Raji (cell line): ENCODE measurements around the gene A1BG.

ENCODE experiments used
- POLR2A ChIP-seq: IDR thresholded peaks from 2 replicates; pipeline ENCODE4 v1.6.1; 2011; ENCODE audit warnings: low read depth, low read length, control low read depth; ENCODE audit not compliant: insufficient read depth

Gene A1BG

DNA sequence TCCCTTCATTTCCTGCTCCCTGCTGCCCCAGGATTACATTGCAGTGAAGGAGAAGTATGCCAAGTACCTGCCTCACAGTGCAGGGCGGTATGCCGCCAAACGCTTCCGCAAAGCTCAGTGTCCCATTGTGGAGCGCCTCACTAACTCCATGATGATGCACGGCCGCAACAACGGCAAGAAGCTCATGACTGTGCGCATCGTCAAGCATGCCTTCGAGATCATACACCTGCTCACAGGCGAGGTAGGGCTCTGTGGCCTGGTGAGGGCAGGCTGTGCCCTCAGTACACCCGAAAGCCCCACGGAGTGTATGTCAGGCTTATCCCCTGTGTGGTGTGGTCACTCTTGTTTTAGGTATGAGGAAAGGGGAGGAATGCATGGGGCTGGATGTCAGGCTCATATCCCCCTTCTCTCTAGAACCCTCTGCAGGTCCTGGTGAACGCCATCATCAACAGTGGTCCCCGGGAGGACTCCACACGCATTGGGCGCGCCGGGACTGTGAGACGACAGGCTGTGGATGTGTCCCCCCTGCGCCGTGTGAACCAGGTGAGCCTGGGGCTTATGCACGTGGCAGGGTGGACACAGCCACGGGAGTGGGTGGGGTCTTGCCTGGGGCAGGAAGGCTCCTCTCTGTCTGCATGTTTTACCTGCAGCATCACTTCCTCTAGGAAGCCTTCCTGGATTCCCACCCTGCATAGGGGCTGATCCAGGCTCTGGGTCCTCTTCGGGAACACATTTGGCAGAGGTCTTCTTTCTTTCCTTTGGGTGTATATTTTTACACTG lies 39.8 kb upstream of the A1BG start:
- no peak for TF ChIP-seq POLR2A

DNA sequence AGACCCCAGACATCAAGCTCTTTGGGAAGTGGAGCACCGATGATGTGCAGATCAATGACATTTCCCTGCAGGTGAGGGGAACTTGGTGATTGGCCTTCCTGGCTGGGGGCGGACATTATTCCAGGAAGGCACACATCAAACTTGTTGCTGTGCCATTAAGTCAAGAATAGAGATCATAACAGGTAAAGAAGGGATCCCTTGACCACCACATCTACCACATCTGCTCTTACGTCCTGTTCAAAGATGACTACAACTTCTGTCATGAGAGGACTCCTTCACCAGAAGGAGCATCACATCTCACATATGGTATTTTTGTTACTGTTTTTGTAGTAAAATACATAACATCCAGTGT lies 34.9 kb upstream of the A1BG start:
- no peak for TF ChIP-seq POLR2A

GRCh38 chr19:58387338-58388174 lies 34.3 kb upstream of the A1BG start:
- TF ChIP-seq POLR2A = no peak

DNA sequence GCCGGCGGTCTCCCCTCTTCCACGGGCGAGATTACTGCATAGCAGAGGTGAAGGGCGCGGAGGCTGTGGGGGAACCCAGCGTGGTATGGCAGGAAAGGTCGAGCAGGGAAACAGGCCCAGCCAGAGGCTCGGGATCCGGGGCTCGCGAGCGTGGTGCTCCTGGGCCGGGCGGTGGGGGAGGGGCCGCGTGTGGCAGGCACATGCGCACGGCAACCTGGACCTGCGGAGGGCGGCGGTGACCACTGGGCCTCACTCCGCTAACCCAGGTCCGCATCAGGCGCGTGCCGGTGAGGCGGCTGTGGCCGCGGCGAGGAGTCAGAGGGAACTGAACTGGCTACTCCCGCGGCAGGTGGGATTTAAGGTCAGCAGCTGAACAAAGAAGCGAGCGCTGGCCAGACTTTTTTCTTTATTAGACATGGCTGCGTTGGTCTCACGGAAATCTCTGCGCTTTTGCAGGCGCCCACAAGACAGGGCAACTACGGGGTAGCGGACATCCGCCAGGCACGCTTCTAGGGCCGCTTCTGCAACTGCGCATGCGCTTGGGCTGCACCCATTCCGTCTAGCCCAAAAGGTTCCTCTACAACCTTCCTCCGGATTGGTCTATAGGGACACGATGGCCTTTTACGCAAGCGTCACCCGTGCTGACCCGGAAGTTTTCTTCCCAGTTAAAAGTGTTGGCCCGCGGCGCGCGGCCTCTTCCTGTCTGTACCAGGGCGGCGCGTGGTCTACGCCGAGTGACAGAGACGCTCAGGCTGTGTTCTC lies 33.5 kb upstream of the A1BG start, which contains the start of gene RPS5:
TSS of gene RPS5 (plus strand) at position 694 of the 762 bp plus-strand sequence. CDS start 869 bp downstream, outside the sequence.
- TF ChIP-seq POLR2A = peak; percentile 82

- peak; percentile 53 for TF ChIP-seq POLR2A
Measured at GRCh38 chr19:58385891-58386575, 32.7 kb upstream of the A1BG start.

GRCh38 chr19:58385313-58385890 lies 32.1 kb upstream of the A1BG start:
- TF ChIP-seq POLR2A = no peak

DNA sequence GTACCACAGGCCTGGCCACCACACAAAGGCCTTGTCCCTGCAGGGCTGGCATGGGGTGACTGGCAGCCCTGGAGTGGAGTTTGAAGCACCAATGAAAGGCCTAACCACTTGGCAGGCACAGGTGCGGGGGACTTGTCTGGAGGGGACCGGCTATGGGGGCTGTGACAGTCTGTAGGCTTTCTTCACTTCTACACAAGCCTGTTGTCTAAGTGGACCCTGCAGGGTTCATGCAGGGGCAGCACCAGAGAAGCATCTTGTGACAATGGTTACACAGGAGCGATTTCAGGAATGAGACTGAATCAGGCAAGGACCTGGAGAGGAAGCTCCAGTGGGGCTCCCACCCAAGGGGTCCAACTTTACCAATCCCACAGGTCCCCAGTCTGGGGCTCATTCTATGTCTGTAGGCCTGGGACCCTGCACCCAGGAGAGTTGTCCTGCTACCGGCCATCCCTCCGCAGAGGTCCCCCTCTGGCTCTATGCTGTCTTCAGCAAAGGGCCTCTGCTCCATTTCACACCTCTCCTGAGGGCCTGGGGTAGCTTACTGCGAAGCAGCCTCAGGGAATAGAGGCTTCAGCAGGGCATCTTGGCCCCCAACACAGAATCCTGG lies 29.8 kb upstream of the A1BG start:
- TF ChIP-seq POLR2A = 0 out of 2 replicates have a peak, but pooled peaks have one; percentile 16

DNA sequence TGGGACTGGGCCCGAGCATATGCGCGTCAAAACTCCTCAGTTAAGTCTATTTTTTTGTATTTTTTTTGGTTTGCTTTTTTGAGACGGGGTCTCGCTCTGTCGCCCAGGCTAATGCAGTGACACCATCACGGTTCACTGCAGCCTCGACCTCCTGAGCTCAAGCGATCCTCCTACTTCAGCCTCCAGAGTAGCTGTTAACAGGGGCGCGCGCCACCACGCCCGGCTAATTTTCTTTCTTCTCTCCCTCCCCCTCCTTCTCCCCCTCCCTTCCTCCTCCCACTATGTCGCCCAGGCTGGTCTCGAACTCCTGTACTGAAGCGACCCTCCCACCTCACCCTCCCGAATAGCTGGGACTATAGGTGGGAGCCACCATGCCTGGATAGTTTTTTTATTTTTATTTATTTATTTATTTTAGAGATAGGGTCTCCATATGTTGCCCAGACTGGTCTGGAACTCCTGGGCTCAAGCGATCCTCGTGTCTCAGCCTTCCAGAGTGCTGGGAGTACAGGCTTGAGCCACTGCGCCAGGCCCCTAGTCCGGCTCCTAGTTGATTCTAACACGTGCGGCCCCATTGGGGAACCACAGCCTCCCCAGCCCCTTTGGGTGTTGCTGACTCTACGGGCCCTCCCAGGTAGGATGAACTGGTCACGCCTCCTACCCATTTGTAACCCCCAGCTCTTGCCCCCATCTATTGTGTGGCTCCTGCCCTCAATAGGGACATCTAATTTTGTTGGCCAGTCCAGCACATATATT lies 28.3 kb upstream of the A1BG start:
- no peak for TF ChIP-seq POLR2A

GRCh38 chr19:58380662-58381459 lies 27.6 kb upstream of the A1BG start, which contains the start of gene ZNF837:
Gene ZNF837, minus strand, starts transcription at chr19:58381030. Its CDS starts 11,698 bp downstream, at chr19:58369332.
- TF ChIP-seq POLR2A = peak; percentile 47

GRCh38 chr19:58380037-58380661 lies 26.9 kb upstream of the A1BG start:
- TF ChIP-seq POLR2A = no peak

- TF ChIP-seq POLR2A = no peak
Measured at GRCh38 chr19:58379246-58379645, 26.0 kb upstream of the A1BG start.

GRCh38 chr19:58374200-58374599 lies 20.9 kb upstream of the A1BG start:
- no peak for TF ChIP-seq POLR2A
